Putamen (tissue), 1 donor: ENCODE measurements around the gene COA5.
"Not testable (repeated sequence)": the region's sequence is repeated elsewhere in the genome, so short reads cannot be mapped to it uniquely, and the experiment has no call there.

Experiments used
- DNase-seq: peaks from one replicate; pipeline ENCODE4 v3.0.0-alpha.2; 2016; ENCODE audit warnings: low spot score

The COA5 gene

DNA sequence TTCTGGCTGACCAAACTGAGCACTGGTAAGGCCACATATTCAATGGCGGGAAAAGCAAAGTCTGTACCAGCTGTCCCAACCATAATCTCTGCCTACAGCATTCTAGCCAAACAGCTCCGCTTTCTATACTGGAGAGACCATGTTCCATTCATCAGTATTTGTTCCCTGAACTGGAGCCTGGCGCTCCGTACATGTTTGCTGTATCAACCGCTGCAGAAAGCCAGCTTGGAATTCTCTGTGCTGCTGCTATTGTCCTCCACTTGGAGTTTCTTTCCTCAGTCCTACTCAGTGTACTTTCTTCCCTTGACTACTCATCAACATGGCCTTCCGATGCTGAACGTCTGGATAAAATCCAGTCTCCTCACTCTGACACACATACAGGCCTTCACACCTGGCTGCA lies 1.9 kb downstream of the COA5 start:
- no peak for DNase-seq

DNA sequence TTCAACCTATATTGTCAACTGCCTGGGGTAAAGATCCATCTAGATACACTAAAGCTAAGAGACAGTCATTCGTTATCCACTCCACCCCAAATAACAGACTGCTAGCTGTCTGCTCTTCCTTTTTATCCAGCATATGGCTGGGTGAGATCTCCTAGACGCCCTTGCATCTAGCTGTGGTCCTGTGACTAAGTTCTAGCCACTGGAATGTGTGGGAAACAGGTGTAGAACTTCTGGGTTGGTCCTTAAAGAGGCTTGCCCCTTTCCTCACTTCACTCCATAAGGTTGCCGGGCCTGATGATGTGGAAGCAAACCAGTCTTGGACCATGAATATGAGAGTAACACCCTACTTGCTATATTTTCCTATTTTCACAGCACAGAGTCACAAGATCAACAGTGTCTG lies 3.2 kb downstream of the COA5 start:
- no peak for DNase-seq

DNA sequence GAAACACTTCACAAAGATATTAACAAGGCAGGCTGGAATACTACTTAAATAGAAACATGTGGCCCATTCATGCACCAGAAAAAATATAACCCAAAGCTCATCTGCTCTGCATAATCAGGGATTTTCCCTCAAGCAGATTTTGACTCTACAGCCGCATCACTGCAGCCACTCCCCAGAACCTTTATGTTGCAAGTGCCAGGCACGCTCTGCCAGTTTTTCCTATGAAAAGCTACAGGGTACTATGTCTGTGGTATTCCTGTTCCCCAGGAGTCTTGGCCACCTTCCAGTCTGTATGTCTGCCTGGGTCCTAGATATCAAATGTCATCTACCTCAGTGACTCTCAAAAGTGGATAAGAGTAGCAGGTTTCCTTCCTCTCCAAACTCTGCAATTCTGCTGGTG lies 3.8 kb downstream of the COA5 start:
- no peak for DNase-seq

DNA sequence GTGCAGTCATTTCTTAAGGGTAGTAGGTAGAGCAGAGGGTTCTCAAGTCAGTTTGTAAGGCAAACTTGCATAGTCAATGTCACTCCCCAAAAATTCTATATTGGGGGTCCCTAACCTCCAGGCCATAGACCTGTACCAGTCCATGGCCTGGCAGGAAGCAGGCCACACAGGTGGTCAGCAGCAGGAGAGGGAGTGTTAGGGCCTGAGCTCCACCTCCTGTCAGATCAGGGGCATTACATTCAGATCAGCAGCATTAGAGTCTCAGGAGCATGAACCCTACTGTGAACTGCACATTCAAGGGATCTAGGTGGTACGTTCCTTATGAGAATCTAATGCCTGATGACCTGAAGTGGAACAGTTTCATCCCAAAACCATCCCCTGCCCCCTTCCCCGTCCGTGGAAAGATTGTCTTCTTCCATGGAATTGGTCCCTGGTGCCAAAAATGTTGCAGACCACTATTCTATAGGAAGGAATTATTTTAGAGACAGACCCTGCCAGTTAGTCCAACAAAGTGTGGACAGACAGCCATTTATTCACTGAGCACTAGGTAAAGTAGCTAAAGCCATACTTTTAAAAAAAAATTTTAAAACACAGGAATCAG lies 6.7 kb downstream of the COA5 start:
- DNase-seq: no peak

DNA sequence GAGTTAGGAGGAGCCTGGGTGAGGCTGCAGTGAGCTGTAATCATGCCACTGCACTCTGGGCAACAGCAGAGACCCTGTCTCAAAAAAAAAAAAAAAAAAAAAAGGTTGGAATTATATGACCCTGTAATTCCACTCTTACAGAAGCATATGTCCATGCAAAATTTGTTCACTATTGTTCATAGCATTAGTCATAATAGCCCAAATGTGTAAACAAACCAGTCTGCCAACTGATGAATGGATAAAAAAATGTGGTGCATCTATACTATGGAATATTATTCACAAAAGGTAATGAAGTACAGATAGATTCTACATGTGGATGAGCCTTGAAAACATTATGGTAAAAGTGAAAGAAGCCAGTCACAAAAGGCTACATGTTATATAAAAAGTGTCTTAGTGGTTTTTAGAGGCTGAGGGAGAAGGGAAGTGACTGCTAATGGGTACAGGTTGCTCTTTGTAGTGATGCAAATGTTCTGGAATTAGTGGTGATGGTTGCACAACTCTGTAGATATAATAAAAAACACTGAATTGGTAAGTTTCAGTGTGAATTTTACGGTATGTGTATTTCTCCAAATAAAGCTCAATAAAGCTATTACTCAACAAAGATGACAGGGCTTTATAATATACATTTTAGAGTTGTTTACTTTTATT lies 9.4 kb downstream of the COA5 start:
- DNase-seq: no peak

DNA sequence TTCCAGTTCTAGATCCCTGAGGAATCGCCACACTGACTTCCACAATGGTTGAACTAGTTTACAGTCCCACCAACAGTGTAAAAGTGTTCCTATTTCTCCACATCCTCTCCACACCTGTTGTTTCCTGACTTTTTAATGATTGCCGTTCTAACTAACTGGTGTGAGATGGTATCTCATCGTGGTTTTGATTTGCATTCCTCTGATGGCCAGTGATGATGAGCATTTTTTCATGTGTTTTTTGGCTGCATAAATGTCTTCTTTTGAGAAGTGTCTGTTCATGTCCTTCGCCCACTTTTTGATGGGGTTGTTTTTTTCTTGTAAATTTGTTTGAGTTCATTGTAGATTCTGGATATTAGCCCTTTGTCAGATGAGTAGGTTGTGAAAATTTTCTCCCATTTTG lies 13.6 kb downstream of the COA5 start:
- not testable (repeated sequence) for DNase-seq

DNA sequence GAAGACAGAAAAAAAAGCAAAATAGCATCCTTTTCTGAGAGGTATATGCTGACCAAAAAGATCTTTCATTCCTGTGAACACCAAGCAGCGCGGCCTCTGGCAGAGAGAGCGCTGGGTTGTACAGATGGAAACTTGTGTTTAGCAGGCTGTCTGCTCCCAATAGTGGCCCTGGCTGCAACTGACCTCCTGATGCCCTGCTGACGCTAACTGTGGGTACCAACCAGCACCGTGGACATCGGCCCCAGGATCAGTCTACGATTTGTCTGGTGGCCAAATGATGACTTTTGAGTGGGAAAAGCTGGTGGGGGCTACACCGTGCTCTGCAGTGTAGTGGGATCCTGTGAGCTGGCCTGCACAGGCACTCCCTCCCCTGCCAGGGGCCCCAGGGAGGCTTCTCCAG lies 15.7 kb downstream of the COA5 start:
- no peak for DNase-seq

DNA sequence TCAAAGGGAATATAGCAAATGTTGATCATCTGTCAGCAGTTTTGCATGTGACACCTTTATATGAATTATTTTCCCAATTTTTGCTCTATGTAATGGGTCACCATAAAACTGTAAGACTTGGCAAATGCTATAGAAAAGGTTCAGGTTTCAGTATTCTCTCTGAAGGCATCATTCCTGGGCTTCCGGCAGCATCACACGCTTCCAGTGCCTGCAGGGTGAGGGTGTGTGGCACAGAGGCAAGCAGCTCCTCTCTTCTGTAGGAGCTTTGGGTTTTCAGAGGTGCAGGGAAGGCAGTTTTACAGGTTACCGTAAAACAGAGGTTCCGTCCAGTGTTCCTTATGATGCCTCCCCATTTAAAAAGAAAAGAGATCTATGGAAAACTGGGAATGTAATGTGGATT lies 18.8 kb downstream of the COA5 start:
- DNase-seq: no peak

DNA sequence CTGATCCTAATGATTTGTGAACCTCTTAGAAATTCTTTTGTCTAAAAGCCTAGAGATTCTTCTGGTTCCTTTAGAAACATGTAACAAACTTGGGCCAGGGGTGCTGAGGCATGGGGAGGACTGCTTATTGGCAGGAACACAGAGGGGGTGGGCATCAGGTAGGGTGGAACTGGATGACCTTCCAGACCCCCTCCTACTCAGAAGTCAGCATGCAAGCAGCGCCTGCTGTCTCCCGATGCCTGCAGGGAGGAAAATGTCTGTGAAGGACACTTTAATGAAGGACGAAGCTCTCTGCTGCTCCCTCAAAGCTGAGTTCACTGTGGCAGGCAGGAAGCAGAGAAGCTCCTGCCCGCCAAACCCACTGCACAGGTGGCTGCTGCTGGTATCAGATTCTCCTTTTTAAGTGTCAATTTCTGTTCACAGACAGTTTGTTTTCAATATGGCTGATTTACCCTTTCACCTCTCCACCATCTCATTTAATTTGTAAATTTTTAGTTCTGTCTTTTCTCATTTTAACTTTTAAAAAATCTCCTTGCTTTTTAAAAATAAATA lies 19.4 kb downstream of the COA5 start:
- no peak for DNase-seq

DNA sequence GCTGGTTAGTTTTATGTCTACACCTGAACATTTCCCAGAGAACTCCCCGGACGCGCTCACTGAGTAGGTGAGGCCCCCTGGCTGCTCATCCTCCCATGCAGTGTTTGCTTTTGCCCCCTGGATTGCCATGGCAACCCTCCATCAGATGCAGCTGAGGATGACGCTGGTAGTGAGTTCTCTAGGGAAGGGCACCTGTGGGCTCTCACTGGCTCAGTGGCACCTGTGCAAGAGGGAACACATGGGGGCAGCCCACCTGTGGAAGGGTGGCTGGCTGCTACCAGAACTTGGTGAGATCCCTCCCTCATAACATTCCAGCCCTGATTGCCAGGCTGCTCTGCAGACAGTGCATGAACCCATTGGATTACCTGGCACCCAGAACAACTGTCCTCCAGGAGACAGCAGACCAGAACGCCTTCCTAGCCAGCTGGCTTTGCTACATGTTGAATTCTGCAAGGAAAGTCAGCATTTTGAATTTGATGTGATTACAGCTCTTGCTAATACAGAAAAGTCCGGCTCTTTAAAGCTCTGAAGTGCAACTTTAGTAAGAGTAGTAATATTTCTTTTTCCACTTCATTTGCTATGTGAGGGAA lies 21.7 kb downstream of the COA5 start:
- DNase-seq: no peak

DNA sequence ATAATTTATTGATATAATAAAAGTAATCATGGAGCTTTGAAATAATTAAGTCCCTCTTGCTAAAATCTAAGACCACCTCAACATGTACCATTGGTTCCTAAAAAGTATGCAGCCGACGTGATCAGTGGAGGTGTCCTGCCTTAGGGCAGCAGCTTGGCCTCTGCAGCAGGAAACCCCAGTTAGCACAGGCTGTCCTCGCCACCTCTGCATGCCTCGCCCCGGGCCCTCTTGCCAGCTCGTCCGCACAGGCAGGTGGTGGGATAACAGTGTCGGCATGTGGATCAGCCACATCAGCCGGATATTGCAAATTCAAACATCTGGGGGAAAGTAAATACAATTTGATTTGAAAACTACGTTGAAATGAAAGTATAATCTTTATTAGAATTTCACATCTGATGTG lies 22.9 kb downstream of the COA5 start:
- DNase-seq: no peak

DNA sequence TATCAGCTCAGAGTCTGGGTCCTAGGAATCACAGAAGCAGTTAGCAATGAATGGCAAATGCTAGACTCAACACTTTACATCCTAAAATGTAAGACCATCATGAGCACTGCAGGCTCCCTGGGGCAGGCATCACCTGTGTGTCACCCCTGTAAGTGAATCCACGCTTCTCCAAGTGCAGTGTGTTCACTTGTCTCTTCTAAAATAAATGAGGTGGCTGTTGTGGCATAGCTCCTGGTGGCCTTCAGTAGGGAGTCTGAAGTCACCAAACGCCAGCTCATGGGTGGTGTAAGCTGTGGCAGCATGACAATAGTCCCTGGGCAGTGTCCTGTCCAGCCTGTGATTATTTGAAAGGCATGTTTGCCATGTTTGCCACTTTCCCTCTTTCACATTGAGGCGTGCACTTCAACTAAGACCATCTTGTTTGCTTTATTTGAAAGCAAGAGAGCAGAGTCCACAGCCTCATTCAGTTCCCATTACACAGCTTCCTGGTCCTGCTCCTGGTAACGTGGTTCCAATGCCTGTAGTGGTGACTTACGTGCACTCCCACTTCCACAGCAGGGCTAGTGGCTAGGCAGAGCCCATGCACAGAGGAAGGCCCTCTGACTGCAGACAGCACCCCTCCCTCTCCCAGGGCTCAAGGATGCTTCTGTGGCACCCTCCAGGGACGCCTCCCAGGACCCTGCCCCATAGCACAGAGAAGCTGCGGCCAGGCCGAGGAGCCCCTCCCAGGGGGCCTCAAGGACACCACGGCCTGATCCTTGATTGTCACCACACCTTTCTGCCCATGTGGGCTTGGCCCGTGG lies 24.3 kb downstream of the COA5 start:
- no peak for DNase-seq

DNA sequence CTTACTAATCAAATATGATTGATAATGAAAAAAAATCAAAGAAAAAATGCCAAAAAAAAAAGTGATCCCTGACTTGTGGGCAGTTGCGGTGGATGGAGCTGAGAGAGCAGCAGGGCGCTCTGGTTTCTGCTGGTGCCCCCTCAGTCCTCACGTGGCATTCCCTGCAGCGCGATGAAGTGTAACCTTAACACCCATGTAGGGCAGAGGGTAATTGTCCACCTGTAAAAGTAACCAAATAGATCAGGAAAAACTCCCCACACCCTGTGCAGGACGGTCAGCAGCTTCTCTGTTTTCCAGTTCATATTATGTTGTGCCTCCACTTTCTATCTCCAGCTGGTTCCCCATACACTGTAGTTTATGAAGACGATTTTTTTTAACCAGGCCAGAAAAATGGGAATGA lies 25.0 kb downstream of the COA5 start:
- no peak for DNase-seq

DNA sequence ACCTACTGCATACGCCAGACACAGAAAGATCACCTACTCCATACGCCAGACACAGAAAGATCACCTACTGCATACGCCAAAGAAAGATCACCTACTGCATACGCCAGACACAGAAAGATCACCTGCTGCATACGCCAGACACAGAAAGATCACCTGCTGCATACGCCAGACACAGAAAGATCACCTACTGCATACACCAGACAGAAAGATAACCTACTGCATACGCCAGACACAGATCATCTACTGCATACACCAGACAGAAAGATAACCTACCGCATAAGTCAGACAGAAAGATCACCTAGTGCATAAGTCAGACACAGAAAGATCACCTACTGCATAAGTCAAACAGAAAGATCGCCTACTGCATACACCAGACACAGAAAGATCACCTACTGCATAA lies 25.8 kb downstream of the COA5 start:
- no peak for DNase-seq

DNA sequence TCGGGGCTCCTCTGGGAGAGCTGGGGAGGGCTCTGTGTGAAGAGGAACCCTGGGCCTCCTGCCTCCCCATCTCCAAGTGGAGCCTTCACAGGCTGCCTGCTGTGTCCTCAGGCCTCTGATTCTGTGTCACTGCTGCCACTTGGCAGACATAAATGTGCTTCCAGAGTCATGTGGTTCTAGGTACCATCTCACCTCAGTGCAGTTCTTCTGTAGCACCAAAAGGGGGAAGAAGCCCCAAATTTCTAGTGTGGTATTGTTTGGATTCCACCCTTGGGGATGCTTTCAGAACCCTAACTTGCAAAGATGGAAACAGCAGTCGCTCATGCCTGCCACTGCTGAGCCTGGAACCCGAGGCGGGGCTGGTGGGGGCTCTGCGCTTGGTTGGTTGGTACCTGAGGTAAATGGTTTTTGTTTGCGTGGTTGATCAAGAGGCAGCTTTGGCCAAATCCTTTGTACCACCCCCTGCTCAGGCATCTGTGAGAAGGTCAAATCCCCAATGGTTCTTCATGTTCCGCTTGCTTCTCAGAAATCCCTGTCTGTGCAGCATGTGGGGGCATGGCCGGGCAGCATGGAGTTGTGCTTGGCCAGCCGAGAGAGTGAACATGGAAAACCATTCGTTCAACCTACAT lies 27.5 kb downstream of the COA5 start:
- no peak for DNase-seq

DNA sequence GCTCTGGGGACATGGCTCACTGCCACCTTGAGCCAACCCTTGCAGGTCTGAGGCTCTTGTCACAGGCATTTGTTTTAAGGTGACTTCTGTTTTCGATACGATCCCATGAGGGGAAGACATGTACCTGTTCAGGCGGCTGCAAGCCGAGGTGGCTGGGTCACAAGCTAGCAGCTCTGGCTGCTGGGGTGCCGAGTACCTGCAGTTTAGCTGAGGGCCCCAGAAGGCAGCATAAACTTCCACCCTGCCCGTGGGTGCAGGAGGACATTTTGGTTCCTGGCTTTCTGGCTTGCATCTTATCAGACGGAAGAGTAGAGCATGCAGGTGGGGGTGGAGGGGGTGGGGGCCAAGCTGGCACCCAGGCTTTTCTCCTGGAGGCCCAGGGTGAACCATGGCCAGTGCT lies 28.4 kb downstream of the COA5 start:
- DNase-seq: no peak

DNA sequence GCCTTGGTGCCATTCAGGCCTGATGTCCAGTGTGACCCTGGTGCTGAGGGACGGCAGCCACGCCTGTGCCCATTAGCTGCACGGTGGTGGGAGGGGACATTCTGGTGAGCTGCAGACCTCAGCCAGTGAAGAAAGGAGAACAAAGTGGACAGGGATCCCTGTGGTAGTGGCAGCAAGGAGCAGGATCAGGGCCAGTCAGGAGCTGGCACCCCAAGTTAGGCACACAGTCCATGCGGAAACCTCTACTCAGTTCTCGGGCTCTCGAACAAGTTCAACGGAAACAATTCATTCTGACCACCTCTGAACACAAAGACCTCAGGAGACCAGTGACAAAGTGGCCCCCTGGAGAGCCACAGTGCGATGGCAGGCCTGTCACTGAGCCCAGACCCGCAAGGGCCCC lies 30.1 kb downstream of the COA5 start:
- no peak for DNase-seq

DNA sequence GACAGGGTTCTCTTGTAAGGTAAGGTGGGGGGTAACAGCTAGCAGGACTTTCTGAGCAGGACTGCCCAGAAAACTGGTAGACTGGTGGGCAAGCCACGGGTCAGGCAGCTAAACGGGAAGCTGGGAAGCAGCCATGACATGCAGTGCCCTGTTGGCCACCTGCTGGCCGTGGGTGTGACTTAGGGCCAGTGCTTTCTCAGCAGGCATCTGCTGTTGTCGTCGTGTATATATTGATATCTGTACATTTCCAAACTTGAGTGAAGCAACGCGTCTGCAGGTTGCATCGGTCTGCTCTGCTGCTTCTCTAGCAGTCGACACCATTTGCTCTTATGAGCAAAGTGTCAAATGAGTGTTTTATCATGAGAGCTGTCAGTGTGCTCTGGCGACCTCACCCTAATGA lies 31.0 kb downstream of the COA5 start:
- no peak for DNase-seq

DNA sequence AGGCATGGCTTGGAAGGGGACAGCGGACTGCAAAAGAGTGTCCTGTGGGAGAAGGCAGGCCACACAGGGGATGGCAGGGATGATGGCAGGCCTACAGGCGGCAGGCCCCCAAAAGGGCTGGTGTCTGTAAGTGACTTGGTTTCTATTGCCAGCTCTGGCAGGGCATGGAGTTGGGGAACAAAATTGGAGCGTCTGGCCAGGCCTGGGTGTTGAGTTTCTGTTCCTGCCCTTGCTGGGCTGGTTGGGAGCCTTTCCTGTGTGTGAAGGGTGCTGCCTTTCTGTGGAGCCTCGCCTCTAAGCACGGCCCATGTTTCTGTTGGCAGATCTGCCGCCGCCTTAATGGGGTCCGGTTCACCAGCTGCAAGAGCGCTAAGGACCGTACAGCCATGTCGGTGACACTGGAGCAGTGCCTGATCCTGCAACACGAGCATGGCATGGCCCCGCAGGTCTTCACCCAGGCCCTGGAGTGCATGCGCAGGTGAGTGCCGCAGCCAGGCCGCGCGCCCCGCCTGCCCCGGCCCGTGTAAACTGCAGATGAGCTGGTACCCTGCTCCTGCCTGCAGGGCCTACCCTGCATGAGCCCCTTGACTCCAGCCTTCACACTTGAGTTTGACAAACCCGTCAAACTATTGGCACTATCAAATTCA lies 31.5 kb downstream of the COA5 start:
- DNase-seq: no peak

DNA sequence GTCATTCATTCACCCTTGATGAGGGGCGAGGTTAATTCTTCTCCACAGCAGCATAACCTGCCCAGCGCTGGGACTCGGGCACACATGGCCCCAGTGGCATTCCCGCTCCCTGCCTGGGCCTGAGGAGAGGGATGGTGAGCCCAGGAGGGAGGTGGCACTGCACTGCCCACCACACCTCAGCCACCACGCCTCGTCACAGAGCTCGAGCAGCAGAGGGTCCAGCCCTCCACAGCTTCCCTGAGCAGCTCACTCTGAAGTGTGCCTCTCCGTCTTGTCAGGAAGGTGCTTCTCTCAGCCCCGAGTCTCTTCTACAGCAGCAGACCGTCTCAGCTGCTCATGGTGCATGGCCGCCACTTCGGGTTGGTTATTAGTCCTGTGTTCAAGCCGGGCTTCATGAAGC lies 34.9 kb downstream of the COA5 start:
- DNase-seq: no peak

DNA sequence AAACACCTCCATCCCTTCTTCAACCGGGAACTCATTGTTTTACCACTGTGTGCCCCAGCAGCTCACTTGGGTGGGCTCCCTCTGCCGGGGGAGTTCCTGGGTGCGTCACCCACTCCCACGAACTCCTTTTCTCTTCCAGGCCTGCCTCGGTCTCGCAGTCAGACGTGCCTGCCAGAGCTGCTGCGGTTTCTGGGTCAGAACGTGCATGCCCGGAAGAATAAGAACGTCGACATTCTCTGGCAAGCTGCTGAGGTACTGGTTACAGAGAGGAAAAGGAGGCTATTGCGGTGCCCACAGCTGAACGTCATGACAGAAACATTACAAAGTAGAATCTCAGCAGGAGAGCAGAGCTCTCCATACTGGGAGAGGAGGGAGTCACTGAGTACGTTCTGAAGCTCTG lies 35.6 kb downstream of the COA5 start:
- DNase-seq: peak; percentile 68

DNA sequence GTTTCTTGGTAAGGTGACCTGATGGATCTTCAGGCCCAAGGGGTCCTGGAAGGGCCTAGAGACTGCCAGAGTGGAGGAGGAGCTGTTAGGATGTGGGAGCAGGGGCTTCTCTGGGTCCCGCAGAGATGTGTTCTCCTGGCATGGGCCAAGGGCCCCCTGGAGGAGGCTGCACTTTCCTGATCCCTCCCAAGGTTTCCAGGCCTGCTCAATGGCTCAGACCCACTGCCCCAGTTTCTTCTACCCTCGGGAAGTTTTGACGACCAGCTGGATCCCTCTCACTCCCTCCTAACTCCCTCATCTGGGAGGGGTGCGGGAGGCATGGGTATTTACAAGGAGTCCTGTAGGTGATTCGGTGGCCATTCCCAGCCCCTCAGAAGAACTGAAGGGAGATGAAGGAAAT lies 36.1 kb downstream of the COA5 start:
- DNase-seq: no peak
